GM21423 (cell line): ENCODE data around the gene LZTS2.
A peak's percentile ranks its signal among the peaks of the same experiment; 100 is the strongest.

Experiments used
- ATAC-seq: cut with Tn5 transposase; IDR thresholded peaks from one replicate; pipeline ENCODE4 v1.9.1; 2021; ENCODE audit warnings: mild to moderate bottlenecking, moderate library complexity; ENCODE audit not compliant: unreplicated experiment

Gene LZTS2

DNA sequence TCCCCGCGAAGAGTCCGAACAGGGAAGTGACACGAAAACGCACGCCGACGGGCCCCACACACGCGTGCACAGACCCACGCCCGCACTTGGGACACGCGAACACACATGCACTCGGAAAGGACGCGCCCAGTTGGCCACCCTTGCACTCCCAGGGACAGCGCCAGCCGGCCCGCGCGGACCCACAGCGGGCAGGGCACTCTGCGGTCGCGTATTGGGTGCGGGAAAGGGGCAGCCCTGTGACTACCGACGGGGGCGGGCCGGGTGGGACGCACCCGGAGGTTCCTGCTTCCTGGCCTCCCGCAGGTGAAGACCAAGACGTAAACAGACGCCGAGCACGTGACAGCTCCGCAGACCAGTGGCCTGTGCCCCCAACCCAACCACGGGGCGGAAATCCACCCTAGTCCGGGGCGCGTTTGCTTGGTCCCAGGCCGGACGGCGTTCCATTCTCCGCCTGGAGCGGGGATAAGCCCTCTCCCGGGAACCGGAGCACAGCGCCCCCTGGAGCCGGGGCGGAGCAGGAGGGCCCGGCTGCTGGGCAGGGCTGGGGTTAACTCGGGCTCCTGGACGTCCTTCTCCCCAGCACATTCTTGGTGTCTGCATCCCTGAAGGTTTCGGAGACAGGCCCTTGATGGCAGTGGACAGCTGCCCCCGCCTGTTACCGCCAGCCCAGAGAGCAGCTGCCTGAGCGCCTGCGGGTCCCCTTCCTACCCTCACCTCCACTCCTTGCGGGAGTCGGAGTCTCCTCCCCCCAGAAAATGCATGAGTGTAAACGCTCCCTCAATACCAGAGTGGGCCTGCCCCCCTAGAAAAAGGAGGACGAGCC, 2.0 kb upstream of the LZTS2 start:
- ATAC-seq, result peak; percentile 29

DNA sequence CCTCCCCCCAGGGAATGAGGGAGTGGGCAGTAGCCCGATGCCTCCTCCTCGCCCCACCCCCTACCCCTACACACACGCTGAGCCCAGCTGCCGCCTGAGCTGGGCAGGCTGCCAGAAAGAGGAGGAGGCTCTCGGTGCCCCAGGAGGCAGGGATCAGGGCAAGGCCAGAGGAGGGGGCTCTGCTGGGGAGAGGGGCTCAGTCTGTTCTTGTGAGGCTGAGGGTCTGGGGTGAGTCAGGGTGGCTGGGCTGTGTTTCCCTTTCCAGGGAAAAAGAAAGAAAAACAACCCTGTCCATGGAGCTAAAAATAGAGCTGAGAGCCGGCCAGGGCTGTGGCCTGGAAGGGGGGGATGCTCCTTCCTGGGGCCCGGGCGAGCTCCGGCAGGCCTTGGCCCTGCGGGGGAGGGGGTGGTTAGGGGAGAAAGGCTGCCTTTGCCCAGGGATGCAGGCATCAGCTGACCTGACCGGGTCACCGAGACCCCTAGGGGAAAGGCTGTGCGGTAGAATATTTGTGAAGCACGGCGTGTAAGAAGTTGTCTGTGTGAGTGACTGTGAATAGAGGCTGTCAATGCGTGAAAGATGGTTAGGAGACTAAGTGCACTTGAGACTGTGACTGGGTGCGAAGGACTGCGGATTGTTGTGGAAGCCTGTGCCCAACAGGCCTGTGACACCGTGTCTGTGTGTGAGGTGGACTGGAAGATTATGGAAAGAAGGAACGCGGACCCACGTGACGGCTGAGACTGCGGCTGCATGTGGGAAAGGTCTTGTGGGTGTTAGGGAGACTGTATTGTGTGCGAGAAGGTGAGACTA, 1.2 kb upstream of the LZTS2 start:
- peak; percentile 18 for ATAC-seq

DNA sequence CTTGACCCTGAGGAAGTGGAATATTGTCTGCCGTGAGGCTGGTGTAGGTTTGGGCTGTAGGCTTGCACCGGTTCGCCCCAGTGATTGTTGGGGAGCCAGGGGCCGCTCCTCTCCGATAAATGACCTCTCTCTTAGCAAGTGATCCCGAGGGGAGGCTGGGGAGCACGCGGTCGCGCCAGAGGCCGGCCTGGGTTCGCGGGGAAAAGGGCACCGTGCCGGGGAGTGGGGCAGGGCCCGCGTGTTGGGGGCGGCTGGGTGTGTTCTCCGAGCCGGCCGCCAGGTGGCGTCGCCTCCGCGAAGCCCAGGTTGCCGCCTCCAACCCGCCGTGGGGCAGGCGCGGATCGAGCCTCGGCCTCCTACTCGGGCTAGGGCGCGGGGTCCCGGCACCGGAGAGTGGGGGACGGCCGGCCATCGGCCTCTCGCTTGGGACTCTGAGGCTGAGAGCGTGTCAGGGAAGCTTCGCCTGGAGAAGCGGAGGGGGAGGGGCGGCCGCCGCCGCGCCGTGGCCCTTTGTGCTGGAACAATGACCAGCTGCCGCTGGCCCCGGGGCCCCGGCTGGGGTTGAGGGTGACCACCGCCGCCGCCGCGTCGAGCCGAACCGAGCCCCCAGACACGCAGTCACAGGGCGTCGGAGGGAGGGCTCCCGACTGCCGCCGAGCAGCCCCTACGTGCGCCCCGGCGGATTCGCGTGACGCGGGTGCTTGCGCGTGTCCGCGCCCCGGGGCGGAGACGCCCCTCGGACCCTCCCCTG, 442 bp upstream of the LZTS2 start:
- peak; percentile 42 for ATAC-seq

DNA sequence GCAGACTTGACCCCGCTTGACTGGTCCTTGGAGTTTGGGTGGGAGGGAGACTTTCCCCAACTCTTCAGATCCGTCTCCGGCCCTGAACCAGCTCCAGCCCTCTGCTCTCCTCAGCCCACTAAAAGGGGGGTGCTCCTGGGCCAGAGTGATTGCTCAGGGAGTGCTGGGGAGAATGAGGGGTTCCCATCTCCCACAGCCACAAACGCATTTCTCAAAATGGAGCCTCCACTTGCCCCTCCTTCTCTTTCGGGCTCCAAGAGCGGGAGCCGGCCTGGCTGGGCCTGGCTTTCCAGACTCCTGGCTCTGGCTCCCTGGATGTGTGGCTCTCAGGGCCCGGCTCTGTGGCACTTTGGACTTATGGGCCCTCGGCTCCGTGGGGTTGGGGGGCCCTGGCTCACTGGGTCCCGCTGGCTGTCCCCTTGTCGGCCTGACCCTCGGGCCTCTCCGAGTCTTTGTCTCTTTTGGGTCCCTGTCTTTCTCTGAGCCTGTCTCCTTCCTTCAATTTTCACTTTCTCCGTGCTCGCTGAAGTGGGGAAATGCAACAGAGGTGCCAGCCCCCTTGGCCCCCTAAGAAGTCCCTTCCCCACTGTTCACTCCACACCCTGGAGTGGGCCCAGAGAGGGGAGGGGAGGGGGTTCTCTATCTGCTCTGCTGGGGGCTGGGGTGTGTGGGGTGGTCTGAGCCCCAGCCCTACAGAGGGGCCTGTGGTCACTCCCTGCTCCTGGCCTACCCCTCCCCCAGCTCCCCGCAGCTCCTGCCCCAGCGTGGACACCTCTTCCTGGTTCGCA, 713 bp downstream of the LZTS2 start:
- no peak for ATAC-seq

GRCh38 chr10:101000915-101001658, 1.5 kb downstream of the LZTS2 start:
- ATAC-seq, result no peak

DNA sequence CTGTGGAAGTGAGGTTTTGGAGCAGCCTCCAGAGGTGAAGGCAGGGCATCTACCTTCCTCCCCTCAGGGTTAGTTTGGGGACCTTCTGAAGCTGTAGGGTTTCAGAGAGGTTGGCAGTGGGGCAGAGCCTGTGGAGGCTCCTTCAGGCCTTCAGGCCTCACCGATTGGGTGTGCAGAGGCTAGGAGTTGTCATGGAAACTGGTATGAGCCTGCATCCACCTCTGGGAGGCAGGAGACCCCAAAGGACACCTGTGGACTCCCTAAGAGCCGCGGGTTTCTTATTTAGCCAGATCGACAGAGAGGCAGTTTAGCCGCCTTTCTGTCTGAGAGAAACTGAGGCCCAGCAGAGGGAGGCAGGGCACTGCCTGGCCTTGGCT, 2.0 kb downstream of the LZTS2 start:
- no peak for ATAC-seq

DNA sequence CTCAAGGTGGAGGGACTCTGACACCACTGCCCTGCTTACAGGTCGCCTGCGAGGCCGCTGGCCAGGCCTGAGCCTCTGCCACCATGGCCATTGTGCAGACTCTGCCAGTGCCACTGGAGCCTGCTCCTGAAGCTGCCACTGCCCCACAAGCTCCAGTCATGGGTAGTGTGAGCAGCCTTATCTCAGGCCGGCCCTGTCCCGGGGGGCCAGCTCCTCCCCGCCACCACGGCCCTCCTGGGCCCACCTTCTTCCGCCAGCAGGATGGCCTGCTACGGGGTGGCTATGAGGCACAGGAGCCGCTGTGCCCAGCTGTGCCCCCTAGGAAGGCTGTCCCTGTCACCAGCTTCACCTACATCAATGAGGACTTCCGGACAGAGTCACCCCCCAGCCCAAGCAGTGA, 2.8 kb downstream of the LZTS2 start:
- no peak for ATAC-seq

GRCh38 chr10:101003639-101004206, 4.1 kb downstream of the LZTS2 start:
- ATAC-seq, result no peak

GRCh38 chr10:101005361-101005760, 5.8 kb downstream of the LZTS2 start:
- ATAC-seq, result no peak

- no peak for ATAC-seq
Measured at GRCh38 chr10:101005869-101006567, 6.4 kb downstream of the LZTS2 start.

DNA sequence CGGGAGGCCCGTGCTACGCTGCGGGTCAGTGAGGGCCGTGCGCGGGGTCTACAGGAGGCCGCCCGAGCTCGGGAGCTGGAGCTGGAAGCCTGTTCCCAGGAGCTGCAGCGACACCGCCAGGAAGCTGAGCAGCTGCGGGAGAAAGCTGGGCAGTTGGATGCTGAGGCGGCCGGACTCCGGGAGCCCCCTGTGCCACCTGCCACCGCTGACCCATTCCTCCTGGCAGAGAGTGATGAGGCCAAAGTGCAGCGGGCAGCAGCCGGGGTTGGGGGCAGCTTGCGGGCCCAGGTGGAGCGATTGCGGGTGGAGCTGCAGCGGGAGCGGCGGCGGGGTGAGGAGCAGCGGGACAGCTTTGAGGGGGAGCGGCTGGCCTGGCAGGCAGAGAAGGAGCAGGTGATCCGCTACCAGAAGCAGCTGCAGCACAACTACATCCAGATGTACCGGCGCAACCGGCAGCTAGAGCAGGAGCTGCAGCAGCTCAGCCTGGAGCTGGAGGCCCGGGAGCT, 7.0 kb downstream of the LZTS2 start:
- ATAC-seq, result no peak

- ATAC-seq, result no peak
Measured at GRCh38 chr10:101007099-101007711, 7.6 kb downstream of the LZTS2 start.

GRCh38 chr10:101007915-101008822, 8.6 kb downstream of the LZTS2 start:
- ATAC-seq, result no peak

DNA sequence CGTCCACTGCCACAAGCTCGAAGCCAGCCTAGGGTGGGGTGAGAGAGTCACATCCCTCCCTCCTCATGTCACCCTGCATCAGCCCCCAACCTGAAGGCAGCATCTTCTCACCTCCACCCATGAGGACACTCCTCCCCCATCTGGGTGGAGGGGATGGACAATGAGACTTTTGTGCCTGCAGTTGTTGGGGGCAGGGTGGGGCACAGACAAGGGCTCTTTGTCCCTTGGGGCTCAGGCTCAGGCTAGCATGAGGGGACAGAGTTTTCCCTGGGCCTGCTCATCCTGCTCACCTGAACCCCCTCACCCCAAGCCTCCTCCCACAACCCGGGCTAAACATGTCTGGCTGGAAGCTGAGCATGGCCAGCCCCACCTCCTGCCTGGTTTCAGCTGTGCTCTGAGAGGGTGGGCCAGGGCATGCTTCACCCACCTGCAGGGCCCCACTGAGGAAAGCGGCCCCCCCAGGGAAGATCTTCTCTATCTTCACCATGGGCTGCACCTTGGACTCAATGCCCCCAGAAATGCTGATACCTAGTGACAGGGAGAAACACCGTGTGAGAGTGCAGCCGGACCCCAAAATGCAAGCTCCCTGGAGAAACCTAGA, 9.3 kb downstream of the LZTS2 start:
- ATAC-seq, result no peak

- no peak for ATAC-seq
Measured at GRCh38 chr10:101010329-101010728, 10.7 kb downstream of the LZTS2 start.

DNA sequence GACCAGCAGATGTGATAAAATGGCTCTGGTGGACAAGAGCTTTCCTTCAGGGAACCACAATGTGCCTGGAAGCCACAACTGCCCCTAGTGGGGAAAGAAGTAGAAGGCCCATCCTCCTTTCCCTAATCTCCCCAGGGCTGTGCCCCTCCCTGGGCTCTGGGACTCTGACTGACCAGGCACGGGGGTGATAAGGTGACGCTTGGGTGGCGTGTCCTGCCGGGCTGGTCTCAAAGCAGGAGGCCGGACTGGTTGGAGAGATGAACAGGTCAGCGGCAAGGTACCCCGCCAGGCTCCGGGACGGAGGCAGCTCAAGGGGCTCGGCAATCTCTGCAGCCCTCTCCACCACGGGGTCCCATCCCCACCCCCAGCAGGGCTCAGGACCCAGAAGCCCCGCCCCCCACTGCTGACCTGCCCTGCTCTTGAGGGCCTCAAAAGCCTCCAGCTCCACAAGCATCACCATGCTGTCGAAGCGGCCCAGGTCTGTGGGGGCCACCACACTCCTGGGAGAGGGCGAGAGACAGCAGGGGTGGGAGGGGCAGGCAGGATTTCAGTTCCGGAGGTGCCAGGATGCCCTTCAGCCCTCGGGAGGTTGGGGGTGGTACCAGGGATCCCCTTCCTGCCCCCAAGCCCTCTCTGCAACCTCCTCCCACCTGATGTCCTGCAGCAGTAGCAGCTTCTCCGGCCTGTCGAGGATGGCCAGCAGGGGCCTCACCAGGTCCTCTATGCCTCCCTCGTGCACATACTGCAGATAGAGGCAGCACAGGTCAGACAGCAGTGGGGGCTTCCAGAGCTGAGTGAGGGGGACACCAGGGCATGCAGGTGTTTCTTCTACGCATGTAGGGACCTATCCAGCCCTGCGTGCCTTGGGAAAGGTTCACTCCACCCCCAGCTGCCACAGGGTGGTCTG, 12.2 kb downstream of the LZTS2 start:
- ATAC-seq, result no peak
